ENCODE results near the gene STIM2.

STIM2 gene

GRCh38 chr4:26871611-26872010, 11.0 kb downstream of the STIM2 start:
- Histone ChIP-seq H4K91ac (ENCODE audit: low read length) (no peak overlapping the region), H3K79me1 (replicated peaks; ENCODE audit: low read length, poor library complexity, severe bottlenecking) (peaks cover 22% of the 10 kb centered on the region), H2BK12ac (ENCODE audit: low read length in 2 of 2) (no peak overlapping the region), H3K23ac (ENCODE audit: low read length in 2 of 2) (no peak overlapping the region), H2BK15ac (ENCODE audit: low read depth, poor library complexity, severe bottlenecking) (no peak overlapping the region), H4K8ac (ENCODE audit: low read length) (no peak overlapping the region), H2AFZ (ENCODE audit: low read depth, low read length) (no peak overlapping the region), H3K18ac (ENCODE audit: low read depth in 1 of 2, low read length in 2 of 2) (no peak overlapping the region), H3K9me3 (ENCODE audit: control insufficient read depth, low read length) (no peaks in the 10 kb centered on the region), H3K14ac (ENCODE audit: low read length in 2 of 2) (no peak overlapping the region), H2AK5ac (ENCODE audit: low read length, severe bottlenecking) (no peak overlapping the region), H2BK5ac (ENCODE audit: low read depth, low read length, poor library complexity, severe bottlenecking) (no peak overlapping the region), H3K4ac (ENCODE audit: low read depth in 1 of 2, low read length in 2 of 2) (peak overlapping the region in 1 of 2 experiments; percentile 41), H2BK120ac (ENCODE audit: low read depth, low read length) (no peak overlapping the region), H3K27ac (ENCODE audit: low read length, poor library complexity, severe bottlenecking) (no peak overlapping the region), H3K4me3 (ENCODE audit: insufficient read depth in 1 of 2, low read depth in 1 of 2, low read length in 2 of 2) (no peak overlapping the region), H3K36me3 (ENCODE audit: control insufficient read depth in 1 of 2, insufficient read depth in 2 of 2, low read depth in 1 of 2, low read length in 2 of 2) (peaks cover 0 to 2% of the 10 kb centered on the region in 2 experiments), H3K27me3 (ENCODE audit: control insufficient read depth in 1 of 2, insufficient read depth in 1 of 2, low read length in 2 of 2) (no peaks in the 10 kb centered on the region), H3K9ac (ENCODE audit: low read length) (no peak overlapping the region), H3K4me2 (ENCODE audit: low read length, poor library complexity, severe bottlenecking) (no peak overlapping the region), H3K4me1 (ENCODE audit: control insufficient read depth, insufficient read depth, low read depth, low read length) (peaks cover 2% of the 10 kb centered on the region)
- no peak for DNase-seq
- WGBS: 27% methylated on average over 2 of the region's 3 CpGs

GRCh38 chr4:26873391-26874026, 12.9 kb downstream of the STIM2 start:
- no peak overlapping the region for H2BK12ac ChIP-seq (ENCODE audit: low read length in 2 of 2)
- no peak overlapping the region for H2BK15ac ChIP-seq (ENCODE audit: low read depth, poor library complexity, severe bottlenecking)
- H2AK5ac ChIP-seq (ENCODE audit: low read length, severe bottlenecking): no peak overlapping the region
- H3K4me2 ChIP-seq (ENCODE audit: low read length, poor library complexity, severe bottlenecking): no peak overlapping the region
- WGBS: 98% methylated on average over 9 of the region's 10 CpGs
- no peak overlapping the region for H2BK120ac ChIP-seq (ENCODE audit: low read depth, low read length)
- no peak overlapping the region for H3K27ac ChIP-seq (ENCODE audit: low read length, poor library complexity, severe bottlenecking)
- peaks cover 29% of the 10 kb centered on the region for H3K79me1 ChIP-seq (replicated peaks; ENCODE audit: low read length, poor library complexity, severe bottlenecking)
- H3K23ac ChIP-seq (ENCODE audit: low read length in 2 of 2): no peak overlapping the region
- no peak overlapping the region for H3K14ac ChIP-seq (ENCODE audit: low read length in 2 of 2)
- H4K8ac ChIP-seq (ENCODE audit: low read length): no peak overlapping the region
- H3K4me3 ChIP-seq (ENCODE audit: insufficient read depth in 1 of 2, low read depth in 1 of 2, low read length in 2 of 2): no peak overlapping the region
- peaks cover 0 to 2% of the 10 kb centered on the region in 2 experiments for H3K36me3 ChIP-seq (ENCODE audit: control insufficient read depth in 1 of 2, insufficient read depth in 2 of 2, low read depth in 1 of 2, low read length in 2 of 2)
- no peak overlapping the region for H2BK5ac ChIP-seq (ENCODE audit: low read depth, low read length, poor library complexity, severe bottlenecking)
- H3K18ac ChIP-seq (ENCODE audit: low read depth in 1 of 2, low read length in 2 of 2): no peak overlapping the region
- H3K9ac ChIP-seq (ENCODE audit: low read length): no peak overlapping the region
- peaks cover 2% of the 10 kb centered on the region for H3K4me1 ChIP-seq (ENCODE audit: control insufficient read depth, insufficient read depth, low read depth, low read length)
- no peak for DNase-seq
- no peak overlapping the region for H2AFZ ChIP-seq (ENCODE audit: low read depth, low read length)
- no peaks in the 10 kb centered on the region for H3K27me3 ChIP-seq (ENCODE audit: control insufficient read depth in 1 of 2, insufficient read depth in 1 of 2, low read length in 2 of 2)
- no peaks in the 10 kb centered on the region for H3K9me3 ChIP-seq (ENCODE audit: control insufficient read depth, low read length)
- H3K4ac ChIP-seq (ENCODE audit: low read depth in 1 of 2, low read length in 2 of 2): no peak overlapping the region
- H4K91ac ChIP-seq (ENCODE audit: low read length): no peak overlapping the region

GRCh38 chr4:26874110-26874509, 13.5 kb downstream of the STIM2 start:
- 96% methylated on average over 7 of the region's 7 CpGs for WGBS
- Histone ChIP-seq H2AFZ (ENCODE audit: low read depth, low read length) (no peak overlapping the region), H3K4ac (ENCODE audit: low read depth in 1 of 2, low read length in 2 of 2) (no peak overlapping the region), H3K9me3 (ENCODE audit: control insufficient read depth, low read length) (no peaks in the 10 kb centered on the region), H3K14ac (ENCODE audit: low read length in 2 of 2) (no peak overlapping the region), H2BK5ac (ENCODE audit: low read depth, low read length, poor library complexity, severe bottlenecking) (no peak overlapping the region), H4K8ac (ENCODE audit: low read length) (no peak overlapping the region), H3K4me2 (ENCODE audit: low read length, poor library complexity, severe bottlenecking) (no peak overlapping the region), H3K4me1 (ENCODE audit: control insufficient read depth, insufficient read depth, low read depth, low read length) (peaks cover 2% of the 10 kb centered on the region), H2BK15ac (ENCODE audit: low read depth, poor library complexity, severe bottlenecking) (no peak overlapping the region), H2AK5ac (ENCODE audit: low read length, severe bottlenecking) (no peak overlapping the region), H3K27ac (ENCODE audit: low read length, poor library complexity, severe bottlenecking) (no peak overlapping the region), H3K27me3 (ENCODE audit: control insufficient read depth in 1 of 2, insufficient read depth in 1 of 2, low read length in 2 of 2) (no peaks in the 10 kb centered on the region), H4K91ac (ENCODE audit: low read length) (no peak overlapping the region), H2BK120ac (ENCODE audit: low read depth, low read length) (no peak overlapping the region), H3K23ac (ENCODE audit: low read length in 2 of 2) (no peak overlapping the region), H2BK12ac (ENCODE audit: low read length in 2 of 2) (no peak overlapping the region), H3K9ac (ENCODE audit: low read length) (no peak overlapping the region), H3K36me3 (ENCODE audit: control insufficient read depth in 1 of 2, insufficient read depth in 2 of 2, low read depth in 1 of 2, low read length in 2 of 2) (peaks cover 0 to 2% of the 10 kb centered on the region in 2 experiments), H3K4me3 (ENCODE audit: insufficient read depth in 1 of 2, low read depth in 1 of 2, low read length in 2 of 2) (no peak overlapping the region), H3K79me1 (replicated peaks; ENCODE audit: low read length, poor library complexity, severe bottlenecking) (peaks cover 26% of the 10 kb centered on the region), H3K18ac (ENCODE audit: low read depth in 1 of 2, low read length in 2 of 2) (no peak overlapping the region)
- no peak for DNase-seq

GRCh38 chr4:26877406-26877805, 16.8 kb downstream of the STIM2 start:
- H3K4me1 ChIP-seq (ENCODE audit: control insufficient read depth, insufficient read depth, low read depth, low read length): peaks cover 2% of the 10 kb centered on the region
- no peak overlapping the region for H3K4ac ChIP-seq (ENCODE audit: low read depth in 1 of 2, low read length in 2 of 2)
- no peak overlapping the region for H3K4me3 ChIP-seq (ENCODE audit: insufficient read depth in 1 of 2, low read depth in 1 of 2, low read length in 2 of 2)
- no peak overlapping the region for H3K27ac ChIP-seq (ENCODE audit: low read length, poor library complexity, severe bottlenecking)
- no peak overlapping the region for H3K18ac ChIP-seq (ENCODE audit: low read depth in 1 of 2, low read length in 2 of 2)
- no peak overlapping the region for H2AFZ ChIP-seq (ENCODE audit: low read depth, low read length)
- peaks cover 25% of the 10 kb centered on the region for H3K79me1 ChIP-seq (replicated peaks; ENCODE audit: low read length, poor library complexity, severe bottlenecking)
- no peak overlapping the region for H3K9ac ChIP-seq (ENCODE audit: low read length)
- H3K9me3 ChIP-seq (ENCODE audit: control insufficient read depth, low read length): no peaks in the 10 kb centered on the region
- no peak overlapping the region for H2BK5ac ChIP-seq (ENCODE audit: low read depth, low read length, poor library complexity, severe bottlenecking)
- no peaks in the 10 kb centered on the region for H3K36me3 ChIP-seq (ENCODE audit: control insufficient read depth in 1 of 2, insufficient read depth in 2 of 2, low read depth in 1 of 2, low read length in 2 of 2)
- H3K27me3 ChIP-seq (ENCODE audit: control insufficient read depth in 1 of 2, insufficient read depth in 1 of 2, low read length in 2 of 2): no peaks in the 10 kb centered on the region
- H2BK15ac ChIP-seq (ENCODE audit: low read depth, poor library complexity, severe bottlenecking): no peak overlapping the region
- H2BK12ac ChIP-seq (ENCODE audit: low read length in 2 of 2): no peak overlapping the region
- no peak overlapping the region for H3K4me2 ChIP-seq (ENCODE audit: low read length, poor library complexity, severe bottlenecking)
- H3K14ac ChIP-seq (ENCODE audit: low read length in 2 of 2): no peak overlapping the region
- no peak overlapping the region for H4K91ac ChIP-seq (ENCODE audit: low read length)
- WGBS: 100% methylated on average over 2 of the region's 3 CpGs
- no peak overlapping the region for H3K23ac ChIP-seq (ENCODE audit: low read length in 2 of 2)
- H2AK5ac ChIP-seq (ENCODE audit: low read length, severe bottlenecking): no peak overlapping the region
- H4K8ac ChIP-seq (ENCODE audit: low read length): no peak overlapping the region
- no peak for DNase-seq
- H2BK120ac ChIP-seq (ENCODE audit: low read depth, low read length): no peak overlapping the region

Data from mesenchymal stem cell (in vitro differentiated cells and primary cell).